Prostate gland (tissue), 2 donors: ENCODE measurements around the gene PTPRCAP.
A peak's percentile ranks its signal among the peaks of the same experiment; 100 is the strongest.

Experiments
- POLR2A ChIP-seq: fragments of 450-650 bp; IDR thresholded peaks from one replicate; pipeline ENCODE4 v1.6.1; 2016; ENCODE audit warnings: antibody characterized with exemption, mild to moderate bottlenecking
- POLR2AphosphoS5 ChIP-seq: sonication (generic); formaldehyde crosslinking; IDR thresholded peaks from one replicate; pipeline ENCODE4 v1.6.1; 2017; ENCODE audit warnings: antibody characterized with exemption
- TF ChIP-seq, protein P1 (sequence below), 4 experiments: fragments of 200-600 bp in 2 of 4; fragments of 450-650 bp in 2 of 4; sonication (generic) in 2 of 4; IDR thresholded peaks; 1 replicate in 3 of 4; 2 replicates in 1 of 4; pipeline ENCODE4 v1.5.1; 2016 to 2019; ENCODE audit warnings: antibody characterized with exemption in 4 of 4, mild to moderate bottlenecking in 2 of 4, moderate library complexity in 2 of 4

DNA sequence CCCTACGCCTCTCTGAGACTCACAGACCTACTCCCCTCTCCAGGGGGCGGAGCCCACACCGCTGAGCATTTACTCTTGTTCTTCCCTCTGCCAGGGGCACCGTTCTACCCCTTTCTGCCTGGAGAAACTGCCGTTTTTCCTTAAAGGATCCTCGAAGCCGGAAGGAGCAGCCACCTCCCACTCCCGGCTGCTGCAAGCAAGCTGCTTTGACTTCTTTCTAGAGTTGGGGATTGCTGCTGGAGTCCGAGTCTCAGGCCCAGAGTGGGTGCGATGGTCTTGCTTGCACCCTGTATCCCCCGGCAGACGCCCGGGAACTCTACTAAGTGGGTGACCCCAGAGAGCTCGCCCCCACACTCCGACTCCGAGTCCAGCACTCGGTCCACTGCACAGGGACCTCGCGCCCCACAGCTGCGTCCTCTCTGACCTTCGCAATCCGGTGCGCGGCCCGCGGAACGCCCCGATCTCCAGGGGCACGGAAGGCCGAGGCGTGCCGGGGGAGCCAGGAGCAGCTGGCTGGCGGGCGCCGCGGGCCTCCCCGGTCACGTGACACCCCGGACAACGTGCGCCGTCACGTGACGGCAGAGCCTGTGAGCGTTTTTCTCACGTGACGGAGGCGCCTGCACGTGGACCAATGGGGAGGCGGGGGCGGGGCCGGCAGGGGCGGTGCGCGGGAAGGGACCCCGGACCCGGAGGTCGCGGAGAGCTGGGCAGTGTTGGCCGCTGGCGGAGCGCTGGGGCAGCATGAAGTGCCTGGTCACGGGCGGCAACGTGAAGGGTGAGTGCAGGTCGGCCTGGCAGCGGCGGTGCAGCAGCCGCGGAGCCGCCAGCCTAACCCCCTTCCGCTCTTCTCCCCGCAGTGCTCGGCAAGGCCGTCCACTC is 45.9 kb downstream of the PTPRCAP start, which contains the start of gene RAD9A:
- TF ChIP-seq POLR2AphosphoS5 (peak; percentile 90), POLR2A (peak; percentile 33)
- TF ChIP-seq, protein P1, sequence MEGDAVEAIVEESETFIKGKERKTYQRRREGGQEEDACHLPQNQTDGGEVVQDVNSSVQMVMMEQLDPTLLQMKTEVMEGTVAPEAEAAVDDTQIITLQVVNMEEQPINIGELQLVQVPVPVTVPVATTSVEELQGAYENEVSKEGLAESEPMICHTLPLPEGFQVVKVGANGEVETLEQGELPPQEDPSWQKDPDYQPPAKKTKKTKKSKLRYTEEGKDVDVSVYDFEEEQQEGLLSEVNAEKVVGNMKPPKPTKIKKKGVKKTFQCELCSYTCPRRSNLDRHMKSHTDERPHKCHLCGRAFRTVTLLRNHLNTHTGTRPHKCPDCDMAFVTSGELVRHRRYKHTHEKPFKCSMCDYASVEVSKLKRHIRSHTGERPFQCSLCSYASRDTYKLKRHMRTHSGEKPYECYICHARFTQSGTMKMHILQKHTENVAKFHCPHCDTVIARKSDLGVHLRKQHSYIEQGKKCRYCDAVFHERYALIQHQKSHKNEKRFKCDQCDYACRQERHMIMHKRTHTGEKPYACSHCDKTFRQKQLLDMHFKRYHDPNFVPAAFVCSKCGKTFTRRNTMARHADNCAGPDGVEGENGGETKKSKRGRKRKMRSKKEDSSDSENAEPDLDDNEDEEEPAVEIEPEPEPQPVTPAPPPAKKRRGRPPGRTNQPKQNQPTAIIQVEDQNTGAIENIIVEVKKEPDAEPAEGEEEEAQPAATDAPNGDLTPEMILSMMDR (IDR thresholded peaks at IDR 0.05), result peak in 1 of 4 experiments; percentile 16
